NK-92 (cell line): ENCODE results near the gene FBRS.
"Not testable (repeated sequence)": the region's sequence is repeated elsewhere in the genome, so short reads cannot be mapped to it uniquely, and the experiment has no call there.

Experiments used
- DNase-seq: peaks from one replicate; lab custom pipeline; 2025; ENCODE audit not compliant: unreplicated experiment; lab: John Stamatoyannopoulos, UW

The FBRS gene

DNA sequence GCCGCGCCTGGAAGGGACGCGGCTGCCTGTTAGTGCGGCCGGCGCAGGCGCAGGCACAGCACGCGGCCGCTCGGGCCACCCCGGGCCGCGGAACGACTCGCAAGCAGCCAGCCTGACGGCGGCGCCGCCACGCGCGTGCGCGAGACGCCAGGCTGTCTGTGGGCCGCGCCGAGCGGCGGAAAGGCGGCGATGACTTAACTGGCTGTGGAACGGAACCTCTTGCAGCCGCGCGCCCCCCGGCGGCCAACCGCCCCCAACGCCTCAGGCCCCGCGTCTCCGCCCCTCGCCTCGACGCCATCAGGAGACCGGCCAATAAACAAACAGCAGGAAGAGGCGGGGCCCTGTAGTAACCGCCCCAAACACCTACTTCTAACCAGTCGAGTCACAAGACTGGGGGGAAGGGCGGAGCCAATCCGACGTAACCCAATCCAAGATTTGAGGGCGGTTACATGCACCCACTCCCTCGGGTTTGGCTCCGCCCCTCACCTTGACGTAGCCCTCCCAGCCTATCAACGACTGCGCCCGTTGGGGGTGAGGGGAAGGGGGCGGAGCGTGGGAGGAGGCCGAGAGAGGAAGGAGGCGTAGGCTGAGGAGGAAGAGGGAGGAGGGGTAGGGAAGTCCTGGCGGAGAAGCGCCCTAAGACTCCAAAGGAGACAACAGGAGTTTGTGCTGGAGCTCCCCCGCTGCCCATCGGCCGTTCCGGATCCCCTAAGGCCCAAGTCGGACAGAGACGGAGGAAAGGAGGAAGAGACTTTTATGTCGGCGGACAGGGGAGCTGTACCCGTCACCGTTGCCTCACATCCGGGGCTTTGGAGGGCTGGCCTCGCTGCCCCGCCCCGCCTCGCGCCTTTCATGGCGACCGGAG, at the start of gene FBRS:
FBRS (plus strand) TSS at position 566 of the 865 bp plus-strand sequence. CDS start 1,088 bp downstream, outside the sequence.
- DNase-seq: peak; percentile 99

DNA sequence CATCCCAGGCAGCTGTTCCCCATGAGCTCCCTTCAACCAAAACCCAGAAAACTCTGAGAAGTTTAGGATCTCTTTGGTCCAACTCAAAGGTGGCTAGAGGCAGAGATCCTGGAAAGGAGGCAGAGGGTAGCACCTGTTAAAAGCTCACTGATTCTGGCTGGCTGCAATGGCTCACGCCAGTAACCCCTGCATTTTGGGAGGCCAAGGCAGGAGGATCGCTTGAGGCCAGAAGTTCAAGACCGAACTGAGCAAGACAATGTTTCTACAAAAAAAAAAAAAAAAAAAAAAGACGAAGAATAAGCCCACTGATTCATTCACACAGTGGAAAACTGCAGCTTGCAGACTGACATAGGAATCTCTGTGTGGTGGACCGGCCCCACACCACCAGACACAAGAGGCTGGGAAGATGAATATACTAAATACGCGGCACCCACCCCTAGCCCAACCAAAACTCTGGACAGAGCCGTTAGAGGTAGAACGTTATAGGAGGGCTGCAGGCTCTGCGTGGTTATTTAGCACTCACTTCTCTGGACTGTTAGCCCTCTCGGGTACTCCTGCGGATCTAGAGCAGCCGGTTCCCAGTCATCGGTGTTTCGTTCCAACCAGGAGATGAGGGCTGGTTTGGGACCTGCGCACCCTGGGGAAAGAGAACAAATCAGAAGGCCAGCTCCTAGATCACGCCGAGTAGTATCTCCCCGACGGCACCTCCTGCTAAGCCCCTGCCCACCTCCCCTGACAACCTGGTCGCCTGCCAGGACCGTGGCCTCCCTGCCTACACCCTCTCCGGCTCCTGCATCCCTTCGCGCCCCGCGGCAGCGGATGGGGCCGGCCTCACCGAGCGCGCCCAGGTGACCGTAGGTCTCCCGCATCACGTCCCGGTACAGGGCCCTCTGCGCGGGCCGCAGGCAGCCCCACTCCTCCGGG, 49.0 kb upstream of the FBRS start:
- DNase-seq: no peak

DNA sequence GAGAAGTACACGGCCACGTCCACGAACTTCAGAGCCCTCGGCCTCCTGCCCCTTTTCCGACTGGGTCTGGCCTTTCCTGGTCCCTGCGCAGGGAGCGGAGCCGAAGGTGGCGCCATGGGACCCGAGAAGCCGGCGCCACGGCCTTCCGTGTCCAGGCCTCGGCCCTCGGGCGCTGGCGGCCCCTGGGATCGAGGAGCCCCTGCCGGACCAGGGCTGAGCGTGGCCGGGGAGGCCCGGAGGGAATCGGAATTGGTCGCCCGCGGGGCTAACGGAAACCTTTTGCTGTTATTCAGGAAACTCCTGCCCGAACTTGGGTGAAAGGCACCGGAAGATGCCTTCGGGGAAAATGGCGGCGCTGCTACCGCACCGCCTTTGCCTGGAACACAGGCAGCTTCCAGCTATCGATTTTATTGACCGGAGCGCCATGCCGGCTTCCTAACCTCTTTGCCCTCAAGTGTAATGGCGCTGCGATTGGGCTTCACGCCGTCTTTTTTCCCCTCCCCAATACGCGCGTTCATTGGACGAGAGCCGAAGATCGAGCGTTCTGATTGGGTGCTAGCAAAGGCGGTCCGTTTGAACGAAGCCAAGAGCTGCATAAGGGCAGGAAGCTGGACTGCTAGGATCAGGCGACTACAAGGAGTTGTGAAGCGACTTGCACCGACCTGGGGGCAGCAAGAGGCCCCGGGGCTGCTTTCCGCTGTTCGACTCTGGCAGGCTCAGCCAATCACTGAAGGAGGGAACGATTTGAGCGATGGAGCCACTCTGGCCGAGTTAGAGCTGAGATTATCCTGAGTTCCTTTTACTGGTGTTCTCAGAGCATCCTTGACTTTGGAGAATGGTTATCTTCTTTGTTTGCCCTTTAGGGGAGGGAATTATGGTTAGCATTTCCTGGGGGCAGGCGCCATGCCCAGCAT, 48.0 kb upstream of the FBRS start, which contains the start of gene ZNF689:
ZNF689 (minus strand) TSS at position 464 of the 914 bp plus-strand sequence; CDS start at position 116, 348 bp downstream.
- peak; percentile 48 for DNase-seq

- DNase-seq: no peak
Observed at GRCh38 chr16:30615358-30616091, 42.7 kb upstream of the FBRS start.

GRCh38 chr16:30619202-30619601, 39.0 kb upstream of the FBRS start:
- DNase-seq: no peak

DNA sequence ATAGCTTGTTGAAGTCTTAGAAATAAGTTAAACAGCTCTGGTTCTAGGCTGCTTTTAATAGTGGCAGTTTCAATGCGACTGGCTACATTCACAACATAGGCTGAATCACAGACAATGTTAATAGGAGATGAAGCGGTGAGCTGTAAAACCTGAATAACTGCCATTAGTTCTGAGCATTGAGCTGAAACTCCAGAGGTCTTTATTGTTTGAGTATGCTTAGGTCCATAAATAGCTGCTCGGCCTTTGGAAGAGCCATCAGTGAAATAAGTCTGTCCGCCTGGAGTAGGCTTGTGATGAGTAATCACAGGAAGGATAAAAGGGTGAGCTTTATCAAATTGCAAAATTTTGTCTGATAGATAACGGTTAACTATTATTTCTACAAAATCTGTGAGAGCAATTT, 38.6 kb upstream of the FBRS start:
- no peak for DNase-seq

DNA sequence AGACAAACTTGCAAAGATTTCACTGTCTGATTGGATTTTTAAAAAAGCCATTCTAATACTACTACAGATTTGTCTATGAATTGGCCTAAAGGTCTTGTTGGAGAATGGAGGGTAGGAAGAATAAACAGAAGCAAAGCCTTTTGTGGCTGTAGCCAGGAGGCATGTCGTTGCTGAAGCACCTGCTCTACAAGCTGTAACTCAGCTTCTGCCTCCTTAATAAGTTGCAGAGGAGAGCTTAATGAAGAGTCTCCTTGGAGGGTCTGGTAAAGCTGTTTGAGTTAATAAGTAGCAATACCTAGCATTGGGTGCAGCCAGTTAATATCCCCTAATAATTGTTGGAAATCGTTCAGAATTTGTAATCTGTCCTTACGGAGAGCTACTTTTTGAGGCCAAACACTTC, 38.1 kb upstream of the FBRS start:
- DNase-seq: no peak

GRCh38 chr16:30621765-30622164, 36.5 kb upstream of the FBRS start:
- no peak for DNase-seq

- no peak for DNase-seq
Observed at GRCh38 chr16:30622455-30623032, 35.7 kb upstream of the FBRS start.

DNA sequence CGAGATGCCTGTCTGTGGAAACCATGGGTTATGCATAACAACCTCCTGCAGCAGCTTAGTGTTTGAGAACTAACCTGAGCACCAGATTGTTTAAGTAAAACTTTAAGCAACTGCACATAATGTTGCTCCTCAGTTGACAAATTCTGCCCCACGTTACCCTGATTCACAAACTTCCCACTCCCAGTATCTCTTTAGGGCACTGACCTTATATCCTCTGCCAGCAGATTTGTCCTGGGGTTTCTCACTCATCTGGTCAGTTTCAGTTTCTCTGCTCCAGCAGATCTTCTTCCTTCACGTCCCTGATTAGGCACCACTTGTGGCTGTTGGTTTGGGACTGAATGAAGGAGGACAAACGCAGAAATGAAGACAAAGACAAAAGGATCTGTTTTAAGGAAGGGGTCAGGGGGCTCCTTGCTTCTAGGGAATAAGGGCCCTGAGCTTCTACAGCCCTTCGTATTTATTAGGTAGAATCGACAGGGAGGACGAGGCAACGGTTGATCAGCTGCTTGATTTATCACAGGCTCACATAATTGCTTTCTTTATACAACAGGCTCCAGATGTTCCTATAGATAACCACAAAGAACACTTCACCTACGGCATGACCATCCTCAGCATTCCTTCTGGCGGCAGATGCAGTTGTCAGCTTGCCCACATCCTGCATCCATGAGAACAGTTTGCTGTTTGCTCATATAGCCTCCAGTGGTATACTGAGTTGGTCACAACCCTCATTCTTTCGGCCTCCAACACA, 34.5 kb upstream of the FBRS start:
- no peak for DNase-seq

DNA sequence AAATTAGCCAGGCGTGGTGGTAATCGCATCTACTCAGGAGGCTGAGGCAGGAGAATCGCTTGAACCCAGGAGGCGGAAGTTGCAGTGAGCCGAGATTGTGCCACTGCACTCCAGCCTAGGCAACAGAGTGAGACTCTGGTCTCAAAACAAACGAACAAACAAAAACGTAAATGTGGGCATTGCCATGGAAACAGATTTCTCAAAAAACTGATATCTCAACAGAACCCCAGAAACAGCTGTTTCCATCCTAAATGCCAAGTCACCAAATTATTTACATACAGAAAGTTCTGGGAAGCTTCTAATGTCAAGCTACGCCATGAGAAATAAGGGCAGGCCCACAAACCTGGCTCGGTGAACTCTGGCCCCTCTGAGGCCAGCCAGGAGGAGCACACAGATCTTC, 32.0 kb upstream of the FBRS start:
- DNase-seq: no peak

GRCh38 chr16:30628628-30629540, 29.3 kb upstream of the FBRS start:
- DNase-seq: no peak

GRCh38 chr16:30632454-30632853, 25.8 kb upstream of the FBRS start:
- not testable (repeated sequence) for DNase-seq

GRCh38 chr16:30633526-30633925, 24.7 kb upstream of the FBRS start:
- no peak for DNase-seq

DNA sequence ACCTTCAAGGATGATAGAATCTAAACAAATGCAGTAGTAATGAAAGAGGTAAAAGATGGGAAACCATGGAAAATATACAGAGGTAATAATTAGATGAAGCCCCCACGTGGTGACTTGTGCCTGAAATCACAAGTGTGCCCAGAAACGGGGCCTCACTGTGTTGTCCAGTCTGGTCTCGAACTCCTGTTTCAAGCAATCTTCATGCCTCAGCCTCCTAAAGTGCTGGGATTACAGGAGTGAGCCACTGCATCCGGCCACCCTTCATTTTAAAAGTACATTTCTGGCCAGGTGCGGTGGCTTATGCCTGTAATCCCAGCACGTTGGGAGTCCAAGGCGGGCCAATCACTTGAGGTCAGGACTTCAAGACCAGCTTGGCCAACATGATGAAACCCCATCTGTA, 21.6 kb upstream of the FBRS start:
- DNase-seq: no peak

GRCh38 chr16:30637139-30637538, 21.1 kb upstream of the FBRS start:
- not testable (repeated sequence) for DNase-seq

DNA sequence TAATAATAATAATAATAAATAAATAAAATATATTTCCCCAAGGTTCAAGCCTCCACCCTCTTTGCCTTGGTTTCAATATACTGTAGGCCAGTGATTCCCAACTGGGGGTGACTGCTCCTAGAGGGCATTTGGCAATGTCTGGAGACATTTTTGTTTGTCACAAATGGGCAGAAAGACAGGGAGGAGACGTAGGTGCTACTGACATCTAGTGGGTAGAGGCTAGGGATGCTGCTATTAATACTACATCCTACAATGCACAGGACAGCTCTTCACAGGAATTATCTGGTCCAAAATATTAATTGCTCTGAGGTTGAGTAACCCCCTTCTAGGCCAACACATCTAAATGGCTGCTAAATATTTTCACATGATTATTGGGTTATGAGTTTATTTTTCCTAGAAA, 20.3 kb upstream of the FBRS start:
- no peak for DNase-seq
